NCI-H1436 (cell line): ENCODE measurements around the gene HSD3B7.
A peak's percentile ranks its signal among the peaks of the same experiment; 100 is the strongest.
"Not testable (repeated sequence)": the region's sequence is repeated elsewhere in the genome, so short reads cannot be mapped to it uniquely, and the experiment has no call there.

Experiments
- DNase-seq: peaks from one replicate; lab custom pipeline; 2025; lab: John Stamatoyannopoulos, UW

The HSD3B7 gene

GRCh38 chr16:31002250-31002700, 17.3 kb downstream of the HSD3B7 start:
- DNase-seq, result no peak

- no peak for DNase-seq
Observed at GRCh38 chr16:31002862-31003341, 17.9 kb downstream of the HSD3B7 start.

GRCh38 chr16:31003744-31004143, 18.7 kb downstream of the HSD3B7 start:
- no peak for DNase-seq

GRCh38 chr16:31004658-31005057, 19.7 kb downstream of the HSD3B7 start:
- DNase-seq, result no peak

- no peak for DNase-seq
Observed at GRCh38 chr16:31005350-31006085, 20.5 kb downstream of the HSD3B7 start.

GRCh38 chr16:31006086-31006385, 21.0 kb downstream of the HSD3B7 start:
- DNase-seq, result no peak

GRCh38 chr16:31006589-31006988, 21.6 kb downstream of the HSD3B7 start:
- DNase-seq, result no peak

- no peak for DNase-seq
Observed at GRCh38 chr16:31007684-31008083, 22.7 kb downstream of the HSD3B7 start.

- DNase-seq, result no peak
Observed at GRCh38 chr16:31008149-31008548, 23.1 kb downstream of the HSD3B7 start.

GRCh38 chr16:31008551-31008950, 23.5 kb downstream of the HSD3B7 start:
- DNase-seq, result no peak

GRCh38 chr16:31009120-31009519, 24.1 kb downstream of the HSD3B7 start:
- no peak for DNase-seq

- no peak for DNase-seq
Observed at GRCh38 chr16:31009894-31010584, 25.0 kb downstream of the HSD3B7 start.

GRCh38 chr16:31010585-31011325, 25.7 kb downstream of the HSD3B7 start, which contains the start of gene STX1B:
TSS of gene STX1B (minus strand) at chr16:31010638. CDS start at chr16:31010396, 242 bp downstream.
- peak; percentile 76 for DNase-seq

- DNase-seq, result not testable (repeated sequence)
Observed at GRCh38 chr16:31011815-31012214, 26.8 kb downstream of the HSD3B7 start.

- DNase-seq, result not testable (repeated sequence)
Observed at GRCh38 chr16:31013292-31013691, 28.3 kb downstream of the HSD3B7 start.

- no peak for DNase-seq
Observed at GRCh38 chr16:31016018-31016417, 31.0 kb downstream of the HSD3B7 start.

- not testable (repeated sequence) for DNase-seq
Observed at GRCh38 chr16:31017756-31018155, 32.7 kb downstream of the HSD3B7 start.

GRCh38 chr16:31020536-31020935, 35.5 kb downstream of the HSD3B7 start:
- DNase-seq, result no peak

- DNase-seq, result no peak
Observed at GRCh38 chr16:31022544-31023251, 37.7 kb downstream of the HSD3B7 start.

- DNase-seq, result no peak
Observed at GRCh38 chr16:31023252-31023602, 38.2 kb downstream of the HSD3B7 start.

GRCh38 chr16:31023627-31024226, 38.7 kb downstream of the HSD3B7 start:
- no peak for DNase-seq

GRCh38 chr16:31025339-31025738, 40.3 kb downstream of the HSD3B7 start:
- DNase-seq, result no peak
